Endodermal cell (in vitro differentiated cells): ENCODE results near the gene FAM81B. TPM values are rescaled to one million over a fixed set of nuclear protein-coding genes. Genes with fewer than 3 reads are reported as not detected.
A peak's percentile ranks its signal among the peaks of the same experiment; 100 is the strongest.

ENCODE experiments used
- DNase-seq: peaks from one replicate; pipeline ENCODE4 v3.0.0-alpha.2; 2017
- H3K27ac ChIP-seq: 2 replicates; pipeline ENCODE4 v1.5.1; 2013; ENCODE audit warnings: mild to moderate bottlenecking, low read depth, low read length, moderate library complexity
- H3K27me3 ChIP-seq: 2 replicates; pipeline ENCODE4 v1.6.1; 2013; ENCODE audit warnings: mild to moderate bottlenecking, low read length, moderate library complexity; ENCODE audit not compliant: insufficient read depth, control insufficient read depth, poor library complexity, severe bottlenecking
- H3K36me3 ChIP-seq: 2 replicates; pipeline ENCODE4 v1.7.0; 2013; ENCODE audit warnings: mild to moderate bottlenecking, low read length, moderate library complexity; ENCODE audit not compliant: control insufficient read depth, insufficient read depth
- H3K4me1 ChIP-seq: one replicate; pipeline ENCODE4 v1.7.0; 2013; ENCODE audit warnings: low read length; ENCODE audit not compliant: control insufficient read depth, insufficient read depth
- H3K4me3 ChIP-seq: 2 replicates; pipeline ENCODE4 v1.5.1; 2013; ENCODE audit warnings: mild to moderate bottlenecking, low read length, moderate library complexity
- H3K9ac ChIP-seq: 2 replicates; pipeline ENCODE4 v1.6.1; 2013; ENCODE audit warnings: mild to moderate bottlenecking, low read length, moderate library complexity; ENCODE audit not compliant: poor library complexity, severe bottlenecking; ENCODE audit errors: extremely low read depth
- H3K9me3 ChIP-seq: 2 replicates; pipeline ENCODE4 v1.6.1; 2013; ENCODE audit warnings: mild to moderate bottlenecking, low read length, moderate library complexity; ENCODE audit not compliant: control insufficient read depth
- H3K27ac Mint-ChIP-seq: 2 replicates; pipeline ENCODE4 v1.8.0; 2020; ENCODE audit warnings: mixed read lengths
- H3K27me3 Mint-ChIP-seq: 2 replicates; pipeline ENCODE4 v1.8.0; 2021; ENCODE audit warnings: mild to moderate bottlenecking, mixed read lengths; ENCODE audit not compliant: insufficient read depth
- H3K36me3 Mint-ChIP-seq: 2 replicates; pipeline ENCODE4 v1.8.0; 2020; ENCODE audit warnings: low read depth, mixed read lengths
- H3K4me1 Mint-ChIP-seq: 2 replicates; pipeline ENCODE4 v1.8.0; 2020; ENCODE audit warnings: mixed read lengths
- H3K4me3 Mint-ChIP-seq: 2 replicates; pipeline ENCODE4 v1.8.0; 2020; ENCODE audit warnings: mild to moderate bottlenecking, moderate library complexity, mixed read lengths
- H3K9me3 Mint-ChIP-seq: 2 replicates; pipeline ENCODE4 v1.8.0; 2020; ENCODE audit warnings: mild to moderate bottlenecking, mixed read lengths
- CTCF ChIP-seq: fragments of 200-600 bp; sonication (generic); conservative IDR thresholded peaks from 2 replicates; pipeline ENCODE4 v1.5.0; 2021; ENCODE audit warnings: antibody characterized with exemption, mild to moderate bottlenecking
- WGBS, 2 experiments: methylation state at CpG; one replicate each; pipeline versions ENCODE4 v1.1.5 to v1.1.7; 2013; ENCODE audit warnings: missing lambda C conversion rate in 2 of 2, mixed read lengths in 1 of 2; ENCODE audit not compliant: insufficient coverage in 1 of 2, insufficient read length in 1 of 2; 5-methylcytosine and 5-hydroxymethylcytosine counted together
- total RNA-seq, 2 donors: library from RNA; stranded (reverse); fragmentation: NEBNext Ultra II Directional in 1 of 2; extraction: Animal tissue kit (Norgen Biotek cat#: 25700) in 1 of 2; gene quantifications; 2 replicates in 1 of 2; 3 replicates in 1 of 2; pipeline ENCODE4 v1.2.1, GENCODE V29; 2021

FAM81B gene
- total RNA-seq, 2 donors from 2014 or later = not detected

GRCh38 chr5:95392593-95393182, 1.5 kb downstream of the FAM81B start:
- H3K9ac ChIP-seq = no peak overlapping the region
- WGBS, 2 experiments = 38% methylated on average over 1 of the region's 1 CpG; no CpG with 5 or more reads in 1 of the 2 experiments
- peaks cover 10% of the 10 kb centered on the region for H3K9me3 Mint-ChIP-seq
- peak overlapping the region; percentile 87 for H3K27ac Mint-ChIP-seq
- no peak overlapping the region for H3K4me3 ChIP-seq
- no peaks in the 10 kb centered on the region for H3K4me1 ChIP-seq
- H3K36me3 Mint-ChIP-seq = no peaks in the 10 kb centered on the region
- H3K27ac ChIP-seq = no peak overlapping the region
- H3K9me3 ChIP-seq = peaks cover 10% of the 10 kb centered on the region
- DNase-seq = no peak
- TF ChIP-seq CTCF = no peak
- no peaks in the 10 kb centered on the region for H3K36me3 ChIP-seq
- no peaks in the 10 kb centered on the region for H3K27me3 ChIP-seq
- no peak overlapping the region for H3K4me3 Mint-ChIP-seq
- peaks cover 5% of the 10 kb centered on the region for H3K4me1 Mint-ChIP-seq
- H3K27me3 Mint-ChIP-seq = no peaks in the 10 kb centered on the region

GRCh38 chr5:95393279-95393678, 2.1 kb downstream of the FAM81B start:
- H3K27me3 Mint-ChIP-seq = no peaks in the 10 kb centered on the region
- Histone ChIP-seq H3K27me3 (no peaks in the 10 kb centered on the region), H3K9ac (no peak overlapping the region), H3K4me1 (no peaks in the 10 kb centered on the region), H3K9me3 (peaks cover 10% of the 10 kb centered on the region), H3K4me3 (no peak overlapping the region), H3K27ac (no peak overlapping the region), H3K36me3 (no peaks in the 10 kb centered on the region)
- no peak overlapping the region for H3K4me3 Mint-ChIP-seq
- H3K4me1 Mint-ChIP-seq = peaks cover 5% of the 10 kb centered on the region
- no peak for TF ChIP-seq CTCF
- peaks cover 10% of the 10 kb centered on the region for H3K9me3 Mint-ChIP-seq
- H3K36me3 Mint-ChIP-seq = no peaks in the 10 kb centered on the region
- no peak for DNase-seq
- H3K27ac Mint-ChIP-seq = no peak overlapping the region
- 92% methylated on average over 1 of the region's 1 CpG; no CpG with 5 or more reads in 1 of the 2 experiments for WGBS, 2 experiments

- no peak for TF ChIP-seq CTCF
- DNase-seq = no peak
- Histone ChIP-seq H3K4me3 (no peak overlapping the region), H3K27me3 (no peaks in the 10 kb centered on the region), H3K36me3 (no peaks in the 10 kb centered on the region), H3K4me1 (peaks cover 3% of the 10 kb centered on the region), H3K27ac (no peak overlapping the region), H3K9me3 (no peaks in the 10 kb centered on the region), H3K9ac (no peak overlapping the region)
- WGBS, 2 experiments = 100% methylated on average over 1 of the region's 1 CpG
- Mint-ChIP-seq H3K9me3 (no peaks in the 10 kb centered on the region), H3K36me3 (no peaks in the 10 kb centered on the region), H3K4me3 (no peak overlapping the region), H3K4me1 (peaks cover 4% of the 10 kb centered on the region), H3K27ac (no peak overlapping the region), H3K27me3 (no peaks in the 10 kb centered on the region)
Measured at GRCh38 chr5:95398989-95399388, 7.8 kb downstream of the FAM81B start.
